Prostate gland (tissue), 2 donors: Measurements from ENCODE around the gene TRPM4. TPM values are rescaled to one million over a fixed set of nuclear protein-coding genes. Genes with fewer than 3 reads are reported as not detected.

Source experiments
- DNase-seq: peaks from one replicate; pipeline ENCODE4 v3.0.0-alpha.2; 2019; ENCODE audit warnings: low spot score
- H3K27ac ChIP-seq, 2 donors: fragments of 200-600 bp; sonication (generic); 2 replicates each; pipeline ENCODE4 v1.5.1; 2017 to 2019
- H3K27me3 ChIP-seq: fragments of 200-600 bp; sonication (generic); replicated peaks from 2 replicates; pipeline ENCODE4 v1.5.1; 2019; ENCODE audit not compliant: insufficient read depth
- H3K36me3 ChIP-seq, 2 donors: fragments of 200-600 bp; sonication (generic); 1 replicate in 1 of 2; 2 replicates in 1 of 2; pipeline versions ENCODE4 v1.5.1 to v1.8.1; 2017 to 2019
- H3K4me1 ChIP-seq: fragments of 200-600 bp; sonication (generic); replicated peaks from 2 replicates; pipeline ENCODE4 v1.5.1; 2019
- H3K4me3 ChIP-seq, 2 donors: fragments of 200-600 bp; sonication (generic); 2 replicates each; pipeline ENCODE4 v1.5.1; 2017 to 2019
- H3K9me3 ChIP-seq: fragments of 200-600 bp; sonication (generic); 2 replicates; pipeline ENCODE4 v1.5.1; 2017
- CTCF ChIP-seq, 4 experiments: fragments of 200-600 bp in 2 of 4; fragments of 450-650 bp in 2 of 4; sonication (generic) in 2 of 4; IDR thresholded peaks; 1 replicate in 3 of 4; 2 replicates in 1 of 4; pipeline ENCODE4 v1.5.1; 2016 to 2019; ENCODE audit warnings: antibody characterized with exemption in 4 of 4, mild to moderate bottlenecking in 2 of 4, moderate library complexity in 2 of 4
- POLR2A ChIP-seq: fragments of 450-650 bp; IDR thresholded peaks from one replicate; pipeline ENCODE4 v1.6.1; 2016; ENCODE audit warnings: antibody characterized with exemption, mild to moderate bottlenecking
- POLR2AphosphoS5 ChIP-seq: sonication (generic); formaldehyde crosslinking; IDR thresholded peaks from one replicate; pipeline ENCODE4 v1.6.1; 2017; ENCODE audit warnings: antibody characterized with exemption
- WGBS: methylation state at CpG from one replicate; pipeline ENCODE4 v1.1.5; 2018; 5-methylcytosine and 5-hydroxymethylcytosine counted together
- intact Hi-C: fragments of 100-400 bp; cut with DNase I; formaldehyde crosslinking; loops from one replicate; pipeline ENCODE4 v1.14.2; 2022
- total RNA-seq, 2 donors: library from RNA; depleted of rRNA; stranded (reverse); fragments of >200 nt; gene quantifications; one replicate each; pipeline ENCODE4 v1.1.0, GENCODE V29; 2016

The TRPM4 gene
- total RNA-seq: 100 to 1,000 TPM in 1 of 2 donors, 10 to 100 TPM in 1; 99.0 to 126 TPM

- TF ChIP-seq POLR2AphosphoS5: peak; percentile 98
- TF ChIP-seq CTCF (IDR thresholded peaks at IDR 0.05): no peak
- TF ChIP-seq POLR2A: peak; percentile 95
- peak; percentile 94 for DNase-seq
- Histone ChIP-seq H3K4me3 (peak within 1 kb of the TSS; percentile 73 to 85), H3K4me1 (no peaks in the 10 kb centered on the region), H3K27me3 (no peaks in the 10 kb centered on the region), H3K36me3 (no peaks in the 10 kb centered on the region), H3K9me3 (no peaks in the 10 kb centered on the region), H3K27ac (peak within 1 kb of the TSS; percentile 88 to 95)
- intact Hi-C loops: no loop called here
- 1% methylated on average over 40 of the region's 41 CpGs for WGBS
These were observed at the start of gene TRPM4 for GRCh38 chr19:49157445-49158224. TRPM4 (plus strand) TSS chr19:49157792; CDS start chr19:49157867, 75 bp downstream.

- DNase-seq: no peak
- Histone ChIP-seq H3K4me1 (no peaks in the 10 kb centered on the region), H3K27ac (no peak overlapping the region), H3K27me3 (no peaks in the 10 kb centered on the region), H3K4me3 (no peak overlapping the region), H3K36me3 (peaks cover 12 to 23% of the 10 kb centered on the region in 2 donors), H3K9me3 (no peaks in the 10 kb centered on the region)
- 67% methylated on average over 5 of the region's 5 CpGs for WGBS
- no peak for TF ChIP-seq POLR2A
- no peak for TF ChIP-seq POLR2AphosphoS5
- TF ChIP-seq CTCF (IDR thresholded peaks at IDR 0.05): no peak
- intact Hi-C loops: no loop called here
These were observed 48.5 kb upstream of the TRPM4 start for GRCh38 chr19:49109051-49109450.

- WGBS: 84% methylated on average over 8 of the region's 8 CpGs
- no peak for DNase-seq
These were observed 47.9 kb upstream of the TRPM4 start for GRCh38 chr19:49109569-49110233.

GRCh38 chr19:49110567-49110966 lies 47.0 kb upstream of the TRPM4 start:
- WGBS: 41% methylated on average over 3 of the region's 3 CpGs
- Histone ChIP-seq H3K27me3 (no peaks in the 10 kb centered on the region), H3K9me3 (no peaks in the 10 kb centered on the region), H3K4me1 (no peaks in the 10 kb centered on the region), H3K36me3 (peaks cover 12 to 15% of the 10 kb centered on the region in 2 donors), H3K27ac (no peak overlapping the region), H3K4me3 (no peak overlapping the region)
- intact Hi-C loops: no loop called here
- DNase-seq: no peak
- TF ChIP-seq CTCF (IDR thresholded peaks at IDR 0.05) (no peak), POLR2AphosphoS5 (no peak), POLR2A (no peak)

More at GRCh38 chr19:49109569-49110233, 47.9 kb upstream of the TRPM4 start:
- H3K27ac ChIP-seq: no peak overlapping the region
- TF ChIP-seq CTCF (IDR thresholded peaks at IDR 0.05) (no peak), POLR2A (no peak), POLR2AphosphoS5 (no peak)
- H3K4me1 ChIP-seq: no peaks in the 10 kb centered on the region
- peaks cover 12 to 20% of the 10 kb centered on the region in 2 donors for H3K36me3 ChIP-seq
- H3K4me3 ChIP-seq: no peak overlapping the region
- no peaks in the 10 kb centered on the region for H3K9me3 ChIP-seq
- intact Hi-C loops: no loop called here
- H3K27me3 ChIP-seq: no peaks in the 10 kb centered on the region
